Measurements from ENCODE around the gene TNFRSF11A.

Gene TNFRSF11A

GRCh38 chr18:62325806-62326645, 916 bp downstream of the TNFRSF11A start:
- FAIRE-seq (no peak), DNase-seq (ENCODE audit: low spot score) (no peak)

- DNase-seq (ENCODE audit: low spot score) (no peak), FAIRE-seq (no peak)
Observed at GRCh38 chr18:62326646-62327348, 1.7 kb downstream of the TNFRSF11A start.

- DNase-seq (ENCODE audit: low spot score) (no peak), FAIRE-seq (no peak)
Observed at GRCh38 chr18:62327977-62328376, 2.9 kb downstream of the TNFRSF11A start.

GRCh38 chr18:62328586-62329525, 3.7 kb downstream of the TNFRSF11A start:
- DNase-seq (ENCODE audit: low spot score): no peak
- FAIRE-seq: no peak

GRCh38 chr18:62329691-62330454, 4.8 kb downstream of the TNFRSF11A start:
- peak; percentile 89 for DNase-seq (ENCODE audit: low spot score)
- FAIRE-seq: peak; percentile 83

DNA sequence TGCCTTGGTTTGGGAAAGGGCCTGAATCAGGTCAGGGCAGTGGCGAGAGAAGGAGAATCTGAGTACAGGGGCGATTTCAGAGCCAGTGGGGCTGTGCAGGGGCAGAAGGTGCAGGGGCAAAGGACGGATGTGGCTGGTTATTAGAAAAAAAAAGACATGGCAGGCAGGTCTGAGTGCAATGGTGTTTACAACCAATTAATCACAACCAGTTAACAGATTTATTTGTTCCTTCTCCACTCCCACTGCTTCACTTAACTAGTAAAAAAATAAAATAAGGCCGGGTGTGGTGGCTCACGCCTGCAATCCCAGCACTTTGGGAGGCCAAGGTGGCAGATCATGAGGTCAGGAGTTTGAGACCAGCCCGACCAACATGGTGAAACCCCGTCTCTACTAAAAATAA, 5.5 kb downstream of the TNFRSF11A start:
- FAIRE-seq (no peak), DNase-seq (ENCODE audit: low spot score) (no peak)

- DNase-seq (ENCODE audit: low spot score) (no peak), FAIRE-seq (no peak)
Observed at GRCh38 chr18:62331581-62332356, 6.7 kb downstream of the TNFRSF11A start.

GRCh38 chr18:62332431-62332830, 7.3 kb downstream of the TNFRSF11A start:
- DNase-seq (ENCODE audit: low spot score) (no peak), FAIRE-seq (no peak)

GRCh38 chr18:62332964-62333695, 8.0 kb downstream of the TNFRSF11A start:
- no peak for DNase-seq (ENCODE audit: low spot score)
- no peak for FAIRE-seq

DNA sequence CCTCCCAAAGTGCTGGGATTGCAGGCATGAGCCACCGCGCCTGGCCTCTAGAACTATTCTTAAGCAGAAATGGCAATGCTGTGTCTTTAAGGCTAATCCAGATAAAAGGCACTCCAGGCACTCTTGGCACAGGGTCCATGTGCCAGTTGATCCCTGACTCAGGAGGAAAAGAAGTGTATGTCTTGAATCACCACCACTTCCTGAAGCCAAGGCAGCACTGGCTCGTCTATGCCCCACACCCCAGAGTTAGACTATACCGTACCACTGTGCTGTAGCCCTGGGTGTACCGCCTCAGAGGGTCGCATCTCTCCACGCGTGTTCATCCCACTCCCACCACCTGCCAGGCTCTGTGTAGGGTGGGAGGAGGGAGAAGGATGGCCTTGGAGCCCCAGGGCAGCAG, 9.0 kb downstream of the TNFRSF11A start:
- DNase-seq (ENCODE audit: low spot score) (peak; percentile 88), FAIRE-seq (peak; percentile 79)

DNA sequence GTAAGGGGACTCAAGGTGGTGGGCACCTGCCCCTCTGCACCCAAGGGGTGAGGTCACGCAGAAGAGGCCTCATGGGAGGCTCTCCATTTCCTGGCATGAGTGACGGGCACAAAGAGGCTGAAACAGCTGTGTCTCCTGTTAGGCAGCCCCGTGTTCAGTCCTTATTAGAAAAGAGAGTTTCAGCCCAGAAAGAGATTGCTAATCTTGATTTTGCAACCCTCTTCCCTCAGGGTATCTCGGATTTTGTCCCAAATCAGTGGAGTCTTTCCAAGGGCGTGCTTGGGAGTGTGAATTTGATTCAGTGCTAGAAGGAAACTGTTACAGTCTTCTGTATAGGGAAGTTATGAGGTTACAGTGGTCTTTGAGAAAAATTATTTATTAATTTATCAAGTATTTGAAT, 10.4 kb downstream of the TNFRSF11A start:
- FAIRE-seq: no peak

DNA sequence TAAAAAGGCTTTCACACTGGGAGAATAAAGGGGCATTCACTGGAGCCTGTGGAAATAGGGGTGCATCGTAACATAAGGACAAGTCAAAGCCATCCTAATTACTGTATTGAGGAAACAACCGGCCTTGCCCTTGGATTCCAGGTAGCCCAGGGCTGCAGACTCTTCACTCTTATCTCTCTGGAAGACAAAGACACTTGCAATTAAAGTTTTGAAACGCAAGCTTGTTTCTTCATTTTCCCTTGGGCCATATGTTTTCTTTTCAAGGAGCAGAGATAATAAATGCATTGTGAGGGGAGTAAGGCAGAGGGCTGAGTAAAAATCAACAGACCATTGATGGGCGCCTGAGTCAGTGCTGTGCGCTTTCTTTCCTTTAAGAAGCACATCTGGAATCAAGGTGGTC, 11.5 kb downstream of the TNFRSF11A start:
- no peak for FAIRE-seq
- no peak for DNase-seq (ENCODE audit: low spot score)

More for the DNA sequence above, 10.4 kb downstream of the TNFRSF11A start:
- DNase-seq (ENCODE audit: low spot score): no peak

GRCh38 chr18:62337336-62337735, 12.2 kb downstream of the TNFRSF11A start:
- DNase-seq (ENCODE audit: low spot score) (peak; percentile 26), FAIRE-seq (peak; percentile 34)

DNA sequence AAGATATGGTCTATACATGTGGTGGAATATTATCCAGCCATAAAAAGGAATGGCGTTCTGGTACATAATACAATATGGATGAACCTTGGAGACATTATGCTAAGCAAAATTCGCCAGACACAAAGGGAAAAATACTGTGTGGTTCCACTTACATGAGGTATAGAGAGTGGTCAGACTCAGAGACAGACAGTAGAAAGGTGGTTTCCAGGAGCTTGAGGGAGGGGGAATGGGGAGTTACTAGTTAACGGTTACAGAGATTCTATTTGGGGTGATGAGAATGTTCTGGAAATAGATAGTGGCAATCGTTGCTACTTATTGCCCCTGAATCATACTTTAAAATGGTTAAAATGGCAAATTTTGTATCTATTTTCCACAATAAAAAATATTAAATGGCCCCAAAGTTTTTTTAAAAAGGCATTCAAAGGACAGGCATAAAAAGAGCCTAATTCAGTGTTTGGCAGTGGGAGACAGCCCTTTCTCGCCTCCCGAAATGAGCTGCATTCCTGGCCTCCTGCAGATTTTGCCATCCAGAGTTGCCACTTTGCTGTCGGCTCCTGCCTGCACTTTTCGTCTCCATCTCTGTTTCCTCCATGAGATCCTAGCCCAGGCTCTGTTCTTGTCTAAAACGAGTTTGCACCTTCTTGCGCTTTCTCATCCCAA, 13.5 kb downstream of the TNFRSF11A start:
- FAIRE-seq (no peak), DNase-seq (ENCODE audit: low spot score) (no peak)

- DNase-seq (ENCODE audit: low spot score) (peak; percentile 80), FAIRE-seq (peak; percentile 94)
Observed at GRCh38 chr18:62339106-62339988, 14.2 kb downstream of the TNFRSF11A start.

- no peak for FAIRE-seq
- DNase-seq (ENCODE audit: low spot score): no peak
Observed at GRCh38 chr18:62340996-62341395, 15.9 kb downstream of the TNFRSF11A start.

DNA sequence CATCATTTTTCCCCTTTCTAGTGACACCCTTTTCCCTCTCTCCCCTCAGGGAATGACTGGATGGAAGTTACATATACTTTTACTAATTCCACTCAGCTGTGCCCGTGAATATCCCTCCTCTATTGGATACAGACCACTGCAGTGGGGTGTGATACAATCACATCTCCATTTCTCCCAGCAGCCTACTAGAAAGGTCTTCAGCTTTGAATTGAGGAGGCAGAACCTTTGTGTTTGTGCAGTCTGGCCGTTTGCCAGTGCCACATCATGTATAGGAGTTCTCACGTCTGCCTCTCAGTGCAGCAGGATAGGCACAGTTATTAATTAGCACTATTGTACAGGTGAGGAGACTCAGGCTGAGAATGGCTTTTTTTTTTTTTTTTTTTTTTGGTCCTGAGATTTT, 16.4 kb downstream of the TNFRSF11A start:
- DNase-seq (ENCODE audit: low spot score) (no peak), FAIRE-seq (no peak)

DNA sequence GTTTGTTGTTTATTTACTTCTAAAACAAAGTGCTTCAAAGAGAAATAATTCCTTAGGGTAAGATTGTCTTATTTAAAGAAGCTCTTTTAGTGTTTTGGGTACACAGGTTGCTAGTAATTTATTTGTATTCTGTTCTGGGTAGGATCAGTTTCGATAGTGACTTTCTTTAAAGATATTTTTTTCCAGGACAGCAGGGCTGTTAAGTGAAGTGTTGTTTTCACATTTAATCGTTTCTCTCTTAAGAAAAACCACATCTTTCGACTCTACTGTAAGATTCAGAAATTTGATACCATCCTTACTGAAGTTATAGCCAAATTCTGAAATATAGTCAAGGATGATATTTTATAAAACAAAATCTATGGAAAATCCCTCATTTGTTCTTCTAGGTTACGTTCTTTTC, 17.8 kb downstream of the TNFRSF11A start:
- no peak for DNase-seq (ENCODE audit: low spot score)
- FAIRE-seq: no peak

All from RCC 7860 (cell line).